MCF 10A (cell line): ENCODE data around the gene ELFN2. TPM values are rescaled to one million over a fixed set of nuclear protein-coding genes. Genes with fewer than 3 reads are reported as not detected.
"Not testable (repeated sequence)": the region's sequence is repeated elsewhere in the genome, so short reads cannot be mapped to it uniquely, and the experiment has no call there.

Experiments
- BruUV-seq: library from RNA; stranded (reverse); fragments of 400-500 nt; replicated peaks from 2 replicates; lab custom pipeline; 2021; lab: Mats Ljungman, UMichigan
- CTCF ChIA-PET: fragments of 300-600 bp; sonication (Branson Sonifier 250); formaldehyde crosslinking; extraction: SDS; loops from one replicate; lab custom pipeline; 2021; ENCODE audit warnings: antibody characterized with exemption, inconsistent platforms; lab: Yijun Ruan, JAX
- POLR2A ChIA-PET: fragments of 300-600, 350-650 bp; sonication (Branson Sonifier 250); formaldehyde crosslinking; extraction: SDS; loops from one replicate; lab custom pipeline; 2020; ENCODE audit warnings: antibody characterized with exemption, inconsistent platforms; lab: Yijun Ruan, JAX
- DNase-seq: peaks from one replicate; pipeline ENCODE4 v3.0.0-alpha.2; 2018; ENCODE audit not compliant: unreplicated experiment
- H3K27ac Mint-ChIP-seq: one replicate; pipeline ENCODE4 v1.8.0; 2022; ENCODE audit warnings: mild to moderate bottlenecking, low read depth, mixed read lengths; ENCODE audit not compliant: unreplicated experiment
- H3K27me3 Mint-ChIP-seq: one replicate; pipeline ENCODE4 v1.8.0; 2022; ENCODE audit warnings: mixed read lengths; ENCODE audit not compliant: insufficient read depth, unreplicated experiment
- H3K36me3 Mint-ChIP-seq: one replicate; pipeline ENCODE4 v1.8.0; 2022; ENCODE audit warnings: mild to moderate bottlenecking, moderate library complexity, mixed read lengths; ENCODE audit not compliant: insufficient read depth, unreplicated experiment
- H3K4me1 Mint-ChIP-seq: one replicate; pipeline ENCODE4 v1.8.0; 2022; ENCODE audit warnings: mixed read lengths; ENCODE audit not compliant: insufficient read depth, unreplicated experiment
- H3K4me3 Mint-ChIP-seq: one replicate; pipeline ENCODE4 v1.8.0; 2022; ENCODE audit warnings: mild to moderate bottlenecking, moderate library complexity, mixed read lengths; ENCODE audit not compliant: unreplicated experiment
- H3K9me3 Mint-ChIP-seq: one replicate; pipeline ENCODE4 v1.8.0; 2022; ENCODE audit warnings: mixed read lengths; ENCODE audit not compliant: unreplicated experiment
- intact Hi-C: fragments of 100-400 bp; cut with micrococcal nuclease; formaldehyde crosslinking; loops from 2 replicates; pipeline ENCODE4 v1.14.1; 2022
- total RNA-seq: library from RNA; stranded (reverse); gene quantifications from 2 replicates; pipeline ENCODE4 v1.2.3, GENCODE V29; 2022
- TF ChIP-seq, protein P1 (sequence below): fragments of 200-600 bp; IDR thresholded peaks from one replicate; pipeline ENCODE4 v1.8.0; 2022; ENCODE audit warnings: antibody characterized with exemption, mild to moderate bottlenecking; ENCODE audit not compliant: unreplicated experiment

Gene ELFN2
- total RNA-seq, 1 experiment from 2014 or later: 4.2 TPM

DNA sequence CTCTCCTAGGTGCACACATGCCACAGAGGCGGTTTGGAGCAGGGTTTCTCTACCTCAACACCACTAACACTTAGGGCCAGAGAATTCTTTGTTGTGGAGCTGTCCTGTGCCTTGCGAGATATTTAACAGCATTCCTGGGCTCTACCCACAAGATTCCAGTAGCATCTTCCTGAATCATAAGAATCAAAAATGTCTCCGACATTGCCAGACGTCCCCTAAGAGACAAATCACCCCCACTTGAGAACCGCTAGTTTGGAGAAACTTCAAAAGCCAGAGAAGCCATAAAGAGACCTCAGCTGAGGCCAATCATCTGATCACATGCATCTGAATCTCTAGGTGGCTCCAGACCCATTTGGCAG is 42.8 kb upstream of the ELFN2 start:
- Mint-ChIP-seq H3K36me3 (no peaks in the 10 kb centered on the region), H3K27ac (no peak overlapping the region), H3K4me1 (no peaks in the 10 kb centered on the region), H3K27me3 (no peaks in the 10 kb centered on the region), H3K9me3 (no peaks in the 10 kb centered on the region), H3K4me3 (no peak overlapping the region)
- intact Hi-C loops: loop anchor here (10.0 kb wide), 1 partner anchor 95 kb away; the partner anchor contains the start of gene CDC42EP1
- DNase-seq: no peak
- ChIA-PET CTCF (interaction anchor here (0.8 to 1.8 kb wide), 2 partner anchors 13 to 14 kb away, joined by 3 to 9 read pairs; no protein-coding TSS in a partner anchor), POLR2A (no interaction called here)
- TF ChIP-seq, protein P1, sequence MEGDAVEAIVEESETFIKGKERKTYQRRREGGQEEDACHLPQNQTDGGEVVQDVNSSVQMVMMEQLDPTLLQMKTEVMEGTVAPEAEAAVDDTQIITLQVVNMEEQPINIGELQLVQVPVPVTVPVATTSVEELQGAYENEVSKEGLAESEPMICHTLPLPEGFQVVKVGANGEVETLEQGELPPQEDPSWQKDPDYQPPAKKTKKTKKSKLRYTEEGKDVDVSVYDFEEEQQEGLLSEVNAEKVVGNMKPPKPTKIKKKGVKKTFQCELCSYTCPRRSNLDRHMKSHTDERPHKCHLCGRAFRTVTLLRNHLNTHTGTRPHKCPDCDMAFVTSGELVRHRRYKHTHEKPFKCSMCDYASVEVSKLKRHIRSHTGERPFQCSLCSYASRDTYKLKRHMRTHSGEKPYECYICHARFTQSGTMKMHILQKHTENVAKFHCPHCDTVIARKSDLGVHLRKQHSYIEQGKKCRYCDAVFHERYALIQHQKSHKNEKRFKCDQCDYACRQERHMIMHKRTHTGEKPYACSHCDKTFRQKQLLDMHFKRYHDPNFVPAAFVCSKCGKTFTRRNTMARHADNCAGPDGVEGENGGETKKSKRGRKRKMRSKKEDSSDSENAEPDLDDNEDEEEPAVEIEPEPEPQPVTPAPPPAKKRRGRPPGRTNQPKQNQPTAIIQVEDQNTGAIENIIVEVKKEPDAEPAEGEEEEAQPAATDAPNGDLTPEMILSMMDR: no peak
- BruUV-seq: no TSS peak

DNA sequence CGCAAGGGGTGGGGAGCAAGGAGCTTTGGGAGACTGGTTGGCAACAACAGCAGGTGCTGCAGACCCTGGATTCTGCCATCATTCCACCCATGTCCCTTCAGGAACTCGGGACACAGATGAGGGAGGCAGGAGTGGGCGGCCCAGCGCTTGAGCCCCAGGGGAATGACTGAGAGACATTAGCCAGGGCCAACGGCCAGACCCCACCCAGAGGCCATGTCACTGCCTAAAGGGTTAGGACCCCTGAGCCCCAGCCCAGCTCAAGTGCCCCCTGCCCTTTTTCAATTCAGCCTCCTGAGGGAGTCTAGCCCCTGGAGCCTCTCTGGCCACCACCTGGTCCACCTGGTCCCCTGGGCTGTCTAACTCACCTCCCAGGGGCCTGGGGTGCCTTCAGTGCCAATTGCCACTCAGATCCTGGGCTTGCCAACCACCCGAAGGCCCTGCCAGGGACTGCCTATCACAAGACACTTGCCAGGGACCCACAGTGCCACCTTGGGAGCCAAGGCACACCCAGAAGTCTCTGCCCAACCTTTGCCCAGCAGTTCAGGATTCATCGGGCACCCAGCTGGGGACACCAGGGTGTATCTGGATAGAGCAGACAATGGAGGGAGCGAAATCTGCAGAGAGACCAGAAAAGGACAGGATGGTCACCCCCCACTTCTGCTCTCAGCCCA is 42.3 kb upstream of the ELFN2 start:
- H3K4me3 Mint-ChIP-seq: no peak overlapping the region
- CTCF ChIA-PET: interaction anchor here (0.8 to 1.8 kb wide), 3 partner anchors 12 to 682 kb away, joined by 3 to 9 read pairs (median 3); no protein-coding TSS in a partner anchor
- intact Hi-C loops: loop anchor here (10.0 kb wide), 1 partner anchor 95 kb away; the partner anchor contains the start of gene CDC42EP1
- H3K36me3 Mint-ChIP-seq: no peaks in the 10 kb centered on the region
- H3K27ac Mint-ChIP-seq: no peak overlapping the region
- H3K4me1 Mint-ChIP-seq: no peaks in the 10 kb centered on the region
- no peaks in the 10 kb centered on the region for H3K27me3 Mint-ChIP-seq
- POLR2A ChIA-PET: interaction anchor here (0.6 kb wide), 1 partner anchor 227 kb away, joined by 3 read pairs; no protein-coding TSS in a partner anchor
- H3K9me3 Mint-ChIP-seq: no peaks in the 10 kb centered on the region
- DNase-seq: no peak
- no TSS peak for BruUV-seq
- TF ChIP-seq, protein P1: no peak

DNA sequence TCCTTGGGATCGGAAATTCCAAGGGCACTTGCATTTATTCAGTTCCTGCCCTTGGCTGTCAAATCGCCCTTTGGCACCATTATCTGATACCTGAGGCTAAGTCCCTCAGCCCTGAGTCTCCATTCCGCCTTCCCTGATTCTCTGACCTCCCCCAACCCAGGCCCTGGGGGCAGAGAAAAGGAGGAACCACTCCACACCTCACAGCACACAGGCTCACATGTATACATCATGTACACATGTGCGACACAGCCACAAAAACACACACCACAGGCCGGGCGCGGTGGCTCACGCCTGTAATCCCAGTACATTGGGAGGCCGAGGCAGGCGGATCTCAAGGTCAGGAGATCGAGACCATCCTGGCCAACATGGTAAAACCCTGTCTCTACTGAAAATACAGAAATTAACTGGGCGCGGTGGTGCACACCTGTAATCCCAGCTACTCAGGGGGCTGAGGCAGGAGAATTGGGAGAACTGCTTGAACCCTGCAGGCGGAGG is 41.0 kb upstream of the ELFN2 start:
- H3K27me3 Mint-ChIP-seq, intact Hi-C loops, H3K4me1 Mint-ChIP-seq, DNase-seq, H3K4me3 Mint-ChIP-seq, H3K9me3 Mint-ChIP-seq, H3K27ac Mint-ChIP-seq, POLR2A ChIA-PET, BruUV-seq, H3K36me3 Mint-ChIP-seq: not testable (repeated sequence)
- CTCF ChIA-PET: interaction anchor here (1.2 kb wide), 1 partner anchor 681 kb away, joined by 3 read pairs; no protein-coding TSS in a partner anchor

DNA sequence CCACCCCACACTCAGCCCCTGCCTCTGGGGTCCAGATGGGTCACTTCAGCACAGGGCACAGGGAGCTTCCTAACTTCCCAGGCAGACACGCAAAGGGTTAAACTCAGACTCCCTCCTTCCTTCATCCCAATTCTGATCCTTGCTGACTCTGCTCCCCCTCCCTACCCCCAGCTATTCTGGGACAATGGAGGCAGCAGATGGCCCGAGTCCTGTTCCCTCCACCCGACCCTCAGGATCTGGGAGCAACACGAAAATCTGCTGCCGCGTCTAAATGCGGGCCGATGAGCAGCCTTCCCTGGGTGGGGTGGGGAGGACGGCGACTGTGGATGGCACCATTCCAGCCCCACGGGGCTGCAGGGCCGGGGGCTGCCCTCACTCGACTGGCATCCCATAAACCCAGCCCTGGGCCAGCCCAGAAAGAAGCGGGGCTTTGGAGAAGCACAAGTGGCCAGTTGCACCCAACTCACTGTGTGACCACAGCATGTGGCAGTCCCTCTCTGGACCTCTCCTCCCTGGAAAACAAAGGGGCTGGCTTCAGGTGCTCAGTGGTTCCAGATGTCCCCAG is 40.2 kb upstream of the ELFN2 start:
- no peak for DNase-seq
- ChIA-PET CTCF (interaction anchor here (0.9 to 1.9 kb wide), 4 partner anchors 9 to 206 kb away, joined by 3 to 6 read pairs (median 3); no protein-coding TSS in a partner anchor), POLR2A (no interaction called here)
- Mint-ChIP-seq H3K36me3 (no peaks in the 10 kb centered on the region), H3K4me3 (no peak overlapping the region), H3K4me1 (no peaks in the 10 kb centered on the region), H3K27ac (no peak overlapping the region), H3K9me3 (no peaks in the 10 kb centered on the region), H3K27me3 (no peaks in the 10 kb centered on the region)
- no TSS peak for BruUV-seq
- TF ChIP-seq, protein P1: no peak
- intact Hi-C loops: no loop called here
